HepG2 (cell line): ENCODE measurements around the gene UQCRC2. TPM values are rescaled to one million over a fixed set of nuclear protein-coding genes. Genes with fewer than 3 reads are reported as not detected.

Experiments
- DNMT3B ChIP-seq: conservative IDR thresholded peaks from 2 replicates; pipeline ENCODE4 v1.6.1; 2016; ENCODE audit warnings: missing biosample characterization, control low read depth
- EP300 ChIP-seq, 3 experiments: sonication (generic) in 1 of 3; formaldehyde crosslinking in 1 of 3; IDR thresholded peaks; 2 replicates each; pipeline versions ENCODE4 v1.5.1 to v1.6.1; 2011 to 2020; ENCODE audit warnings: low read depth in 2 of 3, low read length in 2 of 3, borderline replicate concordance in 1 of 3, improper control_type of control experiment in 1 of 3, mild to moderate bottlenecking in 1 of 3, missing genetic modification reagents in 1 of 3, moderate library complexity in 1 of 3
- ETS1 ChIP-seq: sonication (generic); formaldehyde crosslinking; IDR thresholded peaks from 2 replicates; pipeline ENCODE4 v1.4.0; 2020; ENCODE audit warnings: missing genetic modification reagents
- HES4 ChIP-seq: sonication (generic); formaldehyde crosslinking; IDR thresholded peaks from 2 replicates; pipeline ENCODE4 v1.9.0; 2021; ENCODE audit warnings: mild to moderate bottlenecking, missing genetic modification reagents, borderline replicate concordance
- MAFF ChIP-seq: IDR thresholded peaks from 2 replicates; pipeline ENCODE4 v1.6.1; 2011; ENCODE audit warnings: low read depth, low read length, improper control_type of control experiment
- PHF8 ChIP-seq: sonication (generic); formaldehyde crosslinking; IDR thresholded peaks from 2 replicates; pipeline ENCODE4 v1.5.0; 2020; ENCODE audit warnings: missing genetic modification reagents
- RAD21 ChIP-seq: fragments of 450-650 bp; formaldehyde crosslinking; IDR thresholded peaks from 2 replicates; pipeline ENCODE4 v1.5.0; 2020; ENCODE audit warnings: mild to moderate bottlenecking
- RBAK ChIP-seq: sonication (generic); formaldehyde crosslinking; IDR thresholded peaks from 2 replicates; pipeline ENCODE4 v1.5.1; 2020; ENCODE audit warnings: mild to moderate bottlenecking, missing genetic modification reagents
- RNF2 ChIP-seq: fragments of 450-650 bp; conservative IDR thresholded peaks from 2 replicates; pipeline ENCODE4 v1.6.1; 2016; ENCODE audit warnings: low read depth
- ZNF10 ChIP-seq: sonication (generic); formaldehyde crosslinking; IDR thresholded peaks from 2 replicates; pipeline ENCODE4 v1.4.0; 2020; ENCODE audit warnings: mild to moderate bottlenecking, low read depth, missing genetic modification reagents, borderline replicate concordance
- ZNF143 ChIP-seq: sonication (generic); formaldehyde crosslinking; IDR thresholded peaks from 2 replicates; pipeline ENCODE4 v1.4.0; 2020; ENCODE audit warnings: missing genetic modification reagents
- ZNF253 ChIP-seq: sonication (generic); formaldehyde crosslinking; IDR thresholded peaks from 2 replicates; pipeline ENCODE4 v1.8.0; 2022; ENCODE audit warnings: mild to moderate bottlenecking, missing genetic modification reagents, borderline replicate concordance
- ZNF773 ChIP-seq: sonication (generic); formaldehyde crosslinking; IDR thresholded peaks from 2 replicates; pipeline ENCODE4 v1.4.0; 2020; ENCODE audit warnings: missing genetic modification reagents, borderline replicate concordance
- ZNF776 ChIP-seq: sonication (generic); formaldehyde crosslinking; IDR thresholded peaks from 2 replicates; pipeline ENCODE4 v1.4.0; 2020; ENCODE audit warnings: mild to moderate bottlenecking, missing genetic modification reagents
- polyA plus RNA-seq, 8 experiments: library from polyadenylated mRNA; depleted of rRNA in 3 of 8; stranded (reverse) in 7 of 8; unstranded in 1 of 8; fragments of >200 nt; fragmentation: Illumina TruSeq in 4 of 8; extraction: Trizol in 4 of 8; gene quantifications; 2 replicates each; pipeline versions ENCODE4 v1.2.1 to v1.2.3, GENCODE V29; 2011 to 2016; ENCODE audit warnings: low read depth in 4 of 8, missing spikeins in 1 of 8, mixed read lengths in 1 of 8; ENCODE audit not compliant: insufficient read depth in 1 of 8
- total RNA-seq, 5 experiments: library from RNA; depleted of rRNA; stranded (reverse); fragments of >200 nt; fragmentation: Illumina TruSeq; extraction: Trizol; gene quantifications; 2 replicates each; pipeline ENCODE4 v1.2.3, GENCODE V29; 2016; ENCODE audit warnings: low read depth in 1 of 5
- TF ChIP-seq, protein P1 (sequence below): IDR thresholded peaks from 2 replicates; pipeline ENCODE4 v1.6.1; 2016; ENCODE audit warnings: mild to moderate bottlenecking
- TF ChIP-seq, protein P2 (sequence below): sonication (generic); formaldehyde crosslinking; IDR thresholded peaks from 2 replicates; pipeline ENCODE4 v1.4.0; 2020; ENCODE audit warnings: missing genetic modification reagents, mild to moderate bottlenecking, borderline replicate concordance
- TF ChIP-seq, protein P3 (sequence below): IDR thresholded peaks from 2 replicates; pipeline ENCODE4 v1.6.1; 2016; ENCODE audit warnings: missing compliant biosample characterization, missing genetic modification reagents, borderline replicate concordance
- TF ChIP-seq, protein P4 (sequence below): sonication (generic); formaldehyde crosslinking; IDR thresholded peaks from 2 replicates; pipeline ENCODE4 v1.4.0; 2020; ENCODE audit warnings: missing genetic modification reagents
- TF ChIP-seq, protein P5 (sequence below): sonication (generic); formaldehyde crosslinking; IDR thresholded peaks from 2 replicates; pipeline ENCODE4 v1.4.0; 2020; ENCODE audit warnings: low read depth, mild to moderate bottlenecking, missing genetic modification reagents

Gene UQCRC2
- total and polyA plus RNA-seq, 2 of the 13 experiments (the other 11 are each of a cell fraction or from before 2014, with no cell fraction given) = 442 to 536 TPM

DNA sequence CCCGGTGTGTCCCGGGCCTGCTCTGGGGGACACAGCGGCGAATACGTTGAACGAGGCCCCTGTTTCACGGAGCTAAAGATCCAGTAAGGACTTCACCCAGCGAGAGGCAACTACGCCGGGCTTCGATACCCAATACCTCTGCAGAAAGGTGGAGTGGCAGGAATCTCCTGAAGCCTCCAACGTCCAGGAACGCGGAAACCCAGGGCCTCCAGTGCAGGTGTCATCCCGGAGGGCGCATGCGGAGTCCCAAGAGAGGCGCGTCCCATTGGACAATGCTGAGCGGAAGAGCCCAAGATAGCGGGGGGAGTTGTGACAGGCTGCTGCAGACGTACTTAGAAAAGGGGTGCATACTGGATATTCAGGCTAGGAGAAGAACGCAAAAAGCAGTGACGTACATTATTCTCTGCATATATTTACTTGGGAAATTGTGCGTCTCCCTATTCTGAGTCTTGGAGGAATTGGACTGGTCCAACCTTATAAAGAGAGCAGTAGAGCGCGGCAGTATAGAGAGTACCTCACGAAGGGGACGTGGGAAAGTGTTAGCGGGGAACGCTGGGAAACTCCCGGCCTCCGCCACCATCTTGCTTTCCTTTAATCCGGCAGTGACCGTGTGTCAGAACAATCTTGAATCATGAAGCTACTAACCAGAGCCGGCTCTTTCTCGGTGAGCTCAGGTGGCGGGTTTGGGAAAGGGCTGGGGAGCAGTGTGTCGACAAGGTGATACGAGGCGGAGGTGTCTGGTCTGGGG is at the start of gene UQCRC2 (continued):
- TF ChIP-seq ETS1 = peak; percentile 91; the same call in 1 of the 2 replicates
- TF ChIP-seq EP300 (IDR thresholded peaks at IDR 0.05; ENCODE audit: low read depth in 2 of 2, low read length in 2 of 2) = peak in 1 of 2 experiments; percentile 41; a peak in 3 of 4 replicates
- peak; percentile 7; the same call in 1 of the 2 replicates for TF ChIP-seq EP300 (CRISPR knock-in tag; IDR thresholded peaks at IDR 0.05; ENCODE audit: borderline replicate concordance)
- TF ChIP-seq HES4 (CRISPR knock-in tag) = no peak
- TF ChIP-seq, protein P1, sequence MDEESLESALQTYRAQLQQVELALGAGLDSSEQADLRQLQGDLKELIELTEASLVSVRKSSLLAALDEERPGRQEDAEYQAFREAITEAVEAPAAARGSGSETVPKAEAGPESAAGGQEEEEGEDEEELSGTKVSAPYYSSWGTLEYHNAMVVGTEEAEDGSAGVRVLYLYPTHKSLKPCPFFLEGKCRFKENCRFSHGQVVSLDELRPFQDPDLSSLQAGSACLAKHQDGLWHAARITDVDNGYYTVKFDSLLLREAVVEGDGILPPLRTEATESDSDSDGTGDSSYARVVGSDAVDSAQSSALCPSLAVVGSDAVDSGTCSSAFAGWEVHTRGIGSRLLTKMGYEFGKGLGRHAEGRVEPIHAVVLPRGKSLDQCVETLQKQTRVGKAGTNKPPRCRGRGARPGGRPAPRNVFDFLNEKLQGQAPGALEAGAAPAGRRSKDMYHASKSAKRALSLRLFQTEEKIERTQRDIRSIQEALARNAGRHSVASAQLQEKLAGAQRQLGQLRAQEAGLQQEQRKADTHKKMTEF (CRISPR knock-in tag) = peak; percentile 88
- TF ChIP-seq, protein P2, sequence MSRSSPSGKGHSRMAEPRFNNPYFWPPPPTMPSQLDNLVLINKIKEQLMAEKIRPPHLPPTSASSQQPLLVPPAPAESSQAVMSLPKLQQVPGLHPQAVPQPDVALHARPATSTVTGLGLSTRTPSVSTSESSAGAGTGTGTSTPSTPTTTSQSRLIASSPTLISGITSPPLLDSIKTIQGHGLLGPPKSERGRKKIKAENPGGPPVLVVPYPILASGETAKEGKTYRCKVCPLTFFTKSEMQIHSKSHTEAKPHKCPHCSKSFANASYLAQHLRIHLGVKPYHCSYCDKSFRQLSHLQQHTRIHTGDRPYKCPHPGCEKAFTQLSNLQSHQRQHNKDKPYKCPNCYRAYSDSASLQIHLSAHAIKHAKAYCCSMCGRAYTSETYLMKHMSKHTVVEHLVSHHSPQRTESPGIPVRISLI (CRISPR knock-in tag) = peak; percentile 46
- TF ChIP-seq ZNF143 (CRISPR knock-in tag) = peak; percentile 91
- no peak for TF ChIP-seq RBAK (CRISPR knock-in tag)
- TF ChIP-seq MAFF = 0 out of 2 replicates have a peak, but pooled peaks have one; percentile 11
- TF ChIP-seq ZNF10 (CRISPR knock-in tag) = no peak
- TF ChIP-seq, protein P3, sequence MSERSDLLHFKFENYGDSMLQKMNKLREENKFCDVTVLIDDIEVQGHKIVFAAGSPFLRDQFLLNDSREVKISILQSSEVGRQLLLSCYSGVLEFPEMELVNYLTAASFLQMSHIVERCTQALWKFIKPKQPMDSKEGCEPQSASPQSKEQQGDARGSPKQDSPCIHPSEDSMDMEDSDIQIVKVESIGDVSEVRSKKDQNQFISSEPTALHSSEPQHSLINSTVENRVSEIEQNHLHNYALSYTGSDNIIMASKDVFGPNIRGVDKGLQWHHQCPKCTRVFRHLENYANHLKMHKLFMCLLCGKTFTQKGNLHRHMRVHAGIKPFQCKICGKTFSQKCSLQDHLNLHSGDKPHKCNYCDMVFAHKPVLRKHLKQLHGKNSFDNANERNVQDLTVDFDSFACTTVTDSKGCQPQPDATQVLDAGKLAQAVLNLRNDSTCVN (CRISPR knock-in tag) = peak; percentile 86; the same call in 1 of the 2 replicates
- TF ChIP-seq ZNF773 = no peak
- no peak for TF ChIP-seq ZNF253 (CRISPR knock-in tag)
- TF ChIP-seq, protein P4, sequence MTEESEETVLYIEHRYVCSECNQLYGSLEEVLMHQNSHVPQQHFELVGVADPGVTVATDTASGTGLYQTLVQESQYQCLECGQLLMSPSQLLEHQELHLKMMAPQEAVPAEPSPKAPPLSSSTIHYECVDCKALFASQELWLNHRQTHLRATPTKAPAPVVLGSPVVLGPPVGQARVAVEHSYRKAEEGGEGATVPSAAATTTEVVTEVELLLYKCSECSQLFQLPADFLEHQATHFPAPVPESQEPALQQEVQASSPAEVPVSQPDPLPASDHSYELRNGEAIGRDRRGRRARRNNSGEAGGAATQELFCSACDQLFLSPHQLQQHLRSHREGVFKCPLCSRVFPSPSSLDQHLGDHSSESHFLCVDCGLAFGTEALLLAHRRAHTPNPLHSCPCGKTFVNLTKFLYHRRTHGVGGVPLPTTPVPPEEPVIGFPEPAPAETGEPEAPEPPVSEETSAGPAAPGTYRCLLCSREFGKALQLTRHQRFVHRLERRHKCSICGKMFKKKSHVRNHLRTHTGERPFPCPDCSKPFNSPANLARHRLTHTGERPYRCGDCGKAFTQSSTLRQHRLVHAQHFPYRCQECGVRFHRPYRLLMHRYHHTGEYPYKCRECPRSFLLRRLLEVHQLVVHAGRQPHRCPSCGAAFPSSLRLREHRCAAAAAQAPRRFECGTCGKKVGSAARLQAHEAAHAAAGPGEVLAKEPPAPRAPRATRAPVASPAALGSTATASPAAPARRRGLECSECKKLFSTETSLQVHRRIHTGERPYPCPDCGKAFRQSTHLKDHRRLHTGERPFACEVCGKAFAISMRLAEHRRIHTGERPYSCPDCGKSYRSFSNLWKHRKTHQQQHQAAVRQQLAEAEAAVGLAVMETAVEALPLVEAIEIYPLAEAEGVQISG (CRISPR knock-in tag) = peak; percentile 99
- TF ChIP-seq, protein P5, sequence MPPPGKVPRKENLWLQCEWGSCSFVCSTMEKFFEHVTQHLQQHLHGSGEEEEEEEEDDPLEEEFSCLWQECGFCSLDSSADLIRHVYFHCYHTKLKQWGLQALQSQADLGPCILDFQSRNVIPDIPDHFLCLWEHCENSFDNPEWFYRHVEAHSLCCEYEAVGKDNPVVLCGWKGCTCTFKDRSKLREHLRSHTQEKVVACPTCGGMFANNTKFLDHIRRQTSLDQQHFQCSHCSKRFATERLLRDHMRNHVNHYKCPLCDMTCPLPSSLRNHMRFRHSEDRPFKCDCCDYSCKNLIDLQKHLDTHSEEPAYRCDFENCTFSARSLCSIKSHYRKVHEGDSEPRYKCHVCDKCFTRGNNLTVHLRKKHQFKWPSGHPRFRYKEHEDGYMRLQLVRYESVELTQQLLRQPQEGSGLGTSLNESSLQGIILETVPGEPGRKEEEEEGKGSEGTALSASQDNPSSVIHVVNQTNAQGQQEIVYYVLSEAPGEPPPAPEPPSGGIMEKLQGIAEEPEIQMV (CRISPR knock-in tag) = peak; percentile 76
- peak; percentile 93 for TF ChIP-seq PHF8 (CRISPR knock-in tag)
- TF ChIP-seq DNMT3B (CRISPR knock-in tag) = no peak; the same call in 1 of the 2 replicates
- peak; percentile 30; the same call in 1 of the 2 replicates for TF ChIP-seq RAD21 (CRISPR knock-in tag)
- peak; percentile 84 for TF ChIP-seq RNF2
- peak; percentile 89 for TF ChIP-seq ZNF776 (CRISPR knock-in tag)
